Stimulated activated CD8-positive, alpha-beta memory T cell treated with anti-CD3 and anti-CD28 coated beads, Interleukin-15, amount 100 ng/mL, for 48 hours (primary cell): ENCODE measurements around the gene LMTK3.
A peak's percentile ranks its signal among the peaks of the same experiment; 100 is the strongest.

Source experiments
- DNase-seq, 2 donors: peaks; one replicate each; pipeline ENCODE4 v3.0.0-alpha.2; 2020; ENCODE audit warnings: low read depth in 2 of 2

Gene LMTK3

GRCh38 chr19:48445606-48446481 is 65.8 kb downstream of the LMTK3 start, which contains the start of gene GRWD1:
GRWD1 (plus strand) TSS chr19:48445983; CDS start chr19:48446006, 23 bp downstream.
- peak; percentile 88 for DNase-seq

- DNase-seq: no peak
Observed at GRCh38 chr19:48445256-48445605, 66.4 kb downstream of the LMTK3 start.

GRCh38 chr19:48444936-48445200 is 66.8 kb downstream of the LMTK3 start:
- DNase-seq: no peak

GRCh38 chr19:48444129-48444935 is 67.3 kb downstream of the LMTK3 start:
- DNase-seq: no peak

- no peak for DNase-seq
Observed at GRCh38 chr19:48443731-48444128, 67.9 kb downstream of the LMTK3 start.

GRCh38 chr19:48443256-48443655 is 68.4 kb downstream of the LMTK3 start:
- no peak for DNase-seq

- no peak for DNase-seq
Observed at GRCh38 chr19:48442116-48443035, 69.3 kb downstream of the LMTK3 start.

- DNase-seq: no peak
Observed at GRCh38 chr19:48441360-48442050, 70.1 kb downstream of the LMTK3 start.

- DNase-seq: no peak
Observed at GRCh38 chr19:48436586-48436985, 75.0 kb downstream of the LMTK3 start.
